ENCODE data around the gene MMRN2. TPM values are rescaled to one million over a fixed set of nuclear protein-coding genes. Genes with fewer than 3 reads are reported as not detected.

MMRN2 gene
- total RNA-seq, 1 donor from 2014 or later: 0.27 TPM

GRCh38 chr10:86964061-86964846 lies 6.8 kb upstream of the MMRN2 start:
- intact Hi-C loops (cut with micrococcal nuclease): no loop called here
- TF ChIP-seq CTCF (IDR thresholded peaks at IDR 0.05): no peak
- ChIA-PET CTCF (no interaction called here), POLR2A (no interaction called here)
- no peak for ATAC-seq (ENCODE audit: low read depth)
- no peak overlapping the region for H3K27ac Mint-ChIP-seq
- H3K36me3 Mint-ChIP-seq (ENCODE audit: low read depth): no peaks in the 10 kb centered on the region
- H3K27me3 Mint-ChIP-seq: peaks cover 6% of the 10 kb centered on the region
- H3K4me1 Mint-ChIP-seq: peaks cover 31% of the 10 kb centered on the region
- no peaks in the 10 kb centered on the region for H3K9me3 Mint-ChIP-seq
- no peak for DNase-seq
- no peak overlapping the region for H3K4me3 Mint-ChIP-seq

- CTCF ChIA-PET: interaction anchor here (0.5 kb wide), 1 partner anchor 433 kb away, joined by 3 read pairs; no protein-coding TSS in a partner anchor
- TF ChIP-seq CTCF (IDR thresholded peaks at IDR 0.05): no peak
- H3K27me3 Mint-ChIP-seq: peaks cover 5% of the 10 kb centered on the region
- H3K4me3 Mint-ChIP-seq: no peak overlapping the region
- intact Hi-C loops (cut with micrococcal nuclease): no loop called here
- no peak for DNase-seq
- ATAC-seq (ENCODE audit: low read depth): no peak
- H3K27ac Mint-ChIP-seq: no peak overlapping the region
- H3K4me1 Mint-ChIP-seq: peaks cover 27% of the 10 kb centered on the region
- H3K36me3 Mint-ChIP-seq (ENCODE audit: low read depth): no peaks in the 10 kb centered on the region
- no peaks in the 10 kb centered on the region for H3K9me3 Mint-ChIP-seq
- POLR2A ChIA-PET: no interaction called here
Measured at GRCh38 chr10:86963341-86963919, 6.0 kb upstream of the MMRN2 start.

GRCh38 chr10:86962981-86963310 lies 5.5 kb upstream of the MMRN2 start:
- Mint-ChIP-seq H3K27ac (no peak overlapping the region), H3K27me3 (peaks cover 5% of the 10 kb centered on the region), H3K4me1 (peaks cover 27% of the 10 kb centered on the region), H3K9me3 (no peaks in the 10 kb centered on the region), H3K36me3 (ENCODE audit: low read depth) (no peaks in the 10 kb centered on the region), H3K4me3 (no peak overlapping the region)
- intact Hi-C loops (cut with micrococcal nuclease): no loop called here
- ChIA-PET POLR2A (no interaction called here), CTCF (interaction anchor here (0.5 kb wide), 1 partner anchor 433 kb away, joined by 3 read pairs; no protein-coding TSS in a partner anchor)
- no peak for TF ChIP-seq CTCF (IDR thresholded peaks at IDR 0.05)
- DNase-seq (no peak), ATAC-seq (ENCODE audit: low read depth) (no peak)

- H3K4me1 Mint-ChIP-seq: peaks cover 24% of the 10 kb centered on the region
- POLR2A ChIA-PET: no interaction called here
- no peak for DNase-seq
- no peak for TF ChIP-seq CTCF (IDR thresholded peaks at IDR 0.05)
- CTCF ChIA-PET: no interaction called here
- intact Hi-C loops (cut with micrococcal nuclease): no loop called here
- no peaks in the 10 kb centered on the region for H3K36me3 Mint-ChIP-seq (ENCODE audit: low read depth)
- H3K27ac Mint-ChIP-seq: no peak overlapping the region
- no peaks in the 10 kb centered on the region for H3K9me3 Mint-ChIP-seq
- no peak for ATAC-seq (ENCODE audit: low read depth)
- H3K27me3 Mint-ChIP-seq: peaks cover 5% of the 10 kb centered on the region
- no peak overlapping the region for H3K4me3 Mint-ChIP-seq
Measured at GRCh38 chr10:86962136-86962980, 4.9 kb upstream of the MMRN2 start.

GRCh38 chr10:86961481-86962091 lies 4.2 kb upstream of the MMRN2 start:
- Mint-ChIP-seq H3K4me3 (no peak overlapping the region), H3K9me3 (no peaks in the 10 kb centered on the region), H3K4me1 (peaks cover 23% of the 10 kb centered on the region), H3K27ac (no peak overlapping the region), H3K27me3 (peaks cover 5% of the 10 kb centered on the region), H3K36me3 (ENCODE audit: low read depth) (no peaks in the 10 kb centered on the region)
- DNase-seq: no peak
- no peak for TF ChIP-seq CTCF (IDR thresholded peaks at IDR 0.05)
- CTCF ChIA-PET: no interaction called here
- no peak for ATAC-seq (ENCODE audit: low read depth)
- POLR2A ChIA-PET: no interaction called here
- intact Hi-C loops (cut with micrococcal nuclease): no loop called here

Measured in activated B cell treated with CpG ODN at 0.5 μM for 24 hours (primary cell).